OCI-LY1 (cell line): ENCODE data around the gene PPM1F.

Experiments used
- H2AFZ ChIP-seq: fragments of 200-600 bp; sonication (generic), shearing (Covaris generic); 2 replicates; pipeline ENCODE4 v1.6.0; 2014; ENCODE audit warnings: antibody characterized with exemption, mild to moderate bottlenecking, low read length
- H3F3A ChIP-seq: fragments of 200-600 bp; sonication (generic), shearing (Covaris generic); 2 replicates; pipeline ENCODE4 v1.6.0; 2014; ENCODE audit warnings: mild to moderate bottlenecking, antibody characterized with exemption, low read length, moderate library complexity; ENCODE audit not compliant: insufficient read depth
- H3K27ac ChIP-seq: fragments of 200-600 bp; sonication (generic); 2 replicates; pipeline ENCODE4 v1.5.1; 2014; ENCODE audit warnings: low read length, mixed run types, mild to moderate bottlenecking, low read depth; ENCODE audit not compliant: poor library complexity, severe bottlenecking
- H3K27me3 ChIP-seq: fragments of 200-600 bp; sonication (generic); 2 replicates; pipeline ENCODE4 v1.6.0; 2014; ENCODE audit warnings: antibody characterized with exemption, mild to moderate bottlenecking, low read length, moderate library complexity; ENCODE audit not compliant: insufficient read depth
- H3K36me3 ChIP-seq: fragments of 200-600 bp; sonication (generic); 2 replicates; pipeline ENCODE4 v1.6.1; 2014; ENCODE audit warnings: mild to moderate bottlenecking, antibody characterized with exemption, low read length, moderate library complexity, mixed read lengths; ENCODE audit not compliant: insufficient read depth
- H3K4me1 ChIP-seq: fragments of 200-600 bp; sonication (generic); 2 replicates; pipeline ENCODE4 v1.5.1; 2014; ENCODE audit warnings: mild to moderate bottlenecking, low read length, moderate library complexity; ENCODE audit not compliant: insufficient read depth, severe bottlenecking
- H3K4me2 ChIP-seq: fragments of 200-600 bp; sonication (generic), shearing (Covaris generic); 2 replicates; pipeline ENCODE4 v1.6.1; 2014; ENCODE audit warnings: low read length
- H3K4me3 ChIP-seq: fragments of 200-600 bp; sonication (generic); 2 replicates; pipeline ENCODE4 v1.5.1; 2014; ENCODE audit warnings: low read length, low read depth, mild to moderate bottlenecking, mixed read lengths; ENCODE audit not compliant: poor library complexity, severe bottlenecking
- H3K79me2 ChIP-seq: fragments of 200-600 bp; shearing (Covaris generic); 2 replicates; pipeline ENCODE4 v1.6.1; 2016; ENCODE audit warnings: mixed run types, low read length, mixed read lengths; ENCODE audit not compliant: insufficient read depth
- H3K9ac ChIP-seq: fragments of 200-600 bp; sonication (generic), shearing (Covaris generic); 2 replicates; pipeline ENCODE4 v1.6.1; 2014; ENCODE audit warnings: mild to moderate bottlenecking, low read length, mixed read lengths
- H3K9me2 ChIP-seq: fragments of 200-600 bp; sonication (generic), shearing (Covaris generic); 2 replicates; pipeline ENCODE4 v1.6.1; 2014; ENCODE audit warnings: low read depth, mild to moderate bottlenecking, low read length, mixed read lengths
- H3K9me3 ChIP-seq: fragments of 200-600 bp; shearing (Covaris generic); 2 replicates; pipeline ENCODE4 v1.6.1; 2014; ENCODE audit warnings: low read length, mixed read lengths
- H4K20me1 ChIP-seq: fragments of 200-600 bp; sonication (generic), shearing (Covaris generic); 2 replicates; pipeline ENCODE4 v1.6.0; 2016; ENCODE audit warnings: mild to moderate bottlenecking, low read length; ENCODE audit not compliant: insufficient read depth
- EZH2 ChIP-seq: fragments of 200-600 bp; sonication (generic), shearing (Covaris generic); IDR thresholded peaks from 2 replicates; pipeline ENCODE4 v1.8.0; 2017; ENCODE audit warnings: borderline replicate concordance, mixed run types, mild to moderate bottlenecking, antibody characterized with exemption, low read length, moderate library complexity, mixed read lengths
- TF ChIP-seq, protein P1 (sequence below): fragments of 200-600 bp; sonication (generic), shearing (Covaris generic); IDR thresholded peaks from 2 replicates; pipeline ENCODE4 v1.5.1; 2017; ENCODE audit warnings: mild to moderate bottlenecking, antibody characterized with exemption, low read length, moderate library complexity, mixed read lengths

PPM1F gene

GRCh38 chr22:21943571-21944448, 8.8 kb downstream of the PPM1F start:
- H3K4me1 ChIP-seq: peaks cover 8% of the 10 kb centered on the region
- H3K4me2 ChIP-seq: no peak overlapping the region
- no peak overlapping the region for H3K27ac ChIP-seq
- no peaks in the 10 kb centered on the region for H3K9me3 ChIP-seq
- H3K9me2 ChIP-seq: no peaks in the 10 kb centered on the region
- H3K27me3 ChIP-seq: no peaks in the 10 kb centered on the region
- no peaks in the 10 kb centered on the region for H3K36me3 ChIP-seq
- TF ChIP-seq EZH2: no peak
- TF ChIP-seq, protein P1, sequence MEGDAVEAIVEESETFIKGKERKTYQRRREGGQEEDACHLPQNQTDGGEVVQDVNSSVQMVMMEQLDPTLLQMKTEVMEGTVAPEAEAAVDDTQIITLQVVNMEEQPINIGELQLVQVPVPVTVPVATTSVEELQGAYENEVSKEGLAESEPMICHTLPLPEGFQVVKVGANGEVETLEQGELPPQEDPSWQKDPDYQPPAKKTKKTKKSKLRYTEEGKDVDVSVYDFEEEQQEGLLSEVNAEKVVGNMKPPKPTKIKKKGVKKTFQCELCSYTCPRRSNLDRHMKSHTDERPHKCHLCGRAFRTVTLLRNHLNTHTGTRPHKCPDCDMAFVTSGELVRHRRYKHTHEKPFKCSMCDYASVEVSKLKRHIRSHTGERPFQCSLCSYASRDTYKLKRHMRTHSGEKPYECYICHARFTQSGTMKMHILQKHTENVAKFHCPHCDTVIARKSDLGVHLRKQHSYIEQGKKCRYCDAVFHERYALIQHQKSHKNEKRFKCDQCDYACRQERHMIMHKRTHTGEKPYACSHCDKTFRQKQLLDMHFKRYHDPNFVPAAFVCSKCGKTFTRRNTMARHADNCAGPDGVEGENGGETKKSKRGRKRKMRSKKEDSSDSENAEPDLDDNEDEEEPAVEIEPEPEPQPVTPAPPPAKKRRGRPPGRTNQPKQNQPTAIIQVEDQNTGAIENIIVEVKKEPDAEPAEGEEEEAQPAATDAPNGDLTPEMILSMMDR: no peak
- no peaks in the 10 kb centered on the region for H3K79me2 ChIP-seq
- H2AFZ ChIP-seq: no peak overlapping the region
- no peaks in the 10 kb centered on the region for H4K20me1 ChIP-seq
- H3F3A ChIP-seq: no peaks in the 10 kb centered on the region
- H3K4me3 ChIP-seq: no peak overlapping the region
- H3K9ac ChIP-seq: no peak overlapping the region

DNA sequence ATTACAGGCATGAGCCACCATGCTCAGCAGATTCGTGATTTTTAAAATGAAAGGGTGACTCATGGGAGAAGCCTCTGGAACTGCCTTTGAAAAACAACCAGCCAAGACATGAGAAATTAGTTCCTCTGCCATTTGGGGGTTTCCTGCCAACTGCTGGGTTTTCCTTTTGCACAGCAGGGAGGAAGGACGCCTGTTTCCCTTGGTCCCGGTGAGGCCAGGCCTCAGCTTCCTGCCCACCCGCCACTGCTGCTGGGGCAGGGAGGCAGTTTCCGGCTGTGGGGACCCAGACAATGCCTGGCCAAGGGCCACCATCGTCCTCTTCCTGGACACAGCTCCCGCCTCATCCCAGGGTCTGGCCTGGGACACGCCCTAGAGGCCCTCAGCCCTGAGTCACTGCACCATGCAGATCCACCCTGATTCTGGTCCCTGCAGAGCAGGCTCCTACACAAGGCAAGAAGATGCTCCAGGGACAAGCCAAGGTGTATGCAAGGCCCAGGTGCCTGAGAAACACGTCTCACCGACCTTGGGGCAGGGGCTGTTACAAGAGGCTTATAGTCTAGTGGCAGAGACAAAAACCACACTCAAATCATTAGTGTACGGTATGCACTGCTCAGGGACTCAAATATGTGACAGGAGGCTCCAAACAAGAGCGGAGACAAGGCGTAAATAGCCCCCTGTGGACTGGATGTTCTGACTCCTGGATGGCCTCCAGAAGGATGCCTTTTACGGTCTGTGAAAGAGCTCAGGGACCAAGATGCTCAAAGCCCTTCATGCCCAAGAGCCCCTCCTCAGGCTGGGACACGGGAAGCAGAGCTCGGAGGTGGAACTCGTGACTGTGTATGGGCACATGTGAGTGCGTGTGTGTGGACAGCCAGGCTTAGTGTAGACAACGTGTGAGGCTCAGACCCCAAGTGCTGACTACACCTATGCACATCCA, 10.0 kb downstream of the PPM1F start:
- Histone ChIP-seq H3K4me2 (no peak overlapping the region), H2AFZ (no peak overlapping the region), H3K9me2 (no peaks in the 10 kb centered on the region), H3K79me2 (no peaks in the 10 kb centered on the region), H3K27ac (no peak overlapping the region), H3K36me3 (no peaks in the 10 kb centered on the region), H3K9me3 (no peaks in the 10 kb centered on the region), H3F3A (no peaks in the 10 kb centered on the region), H3K9ac (no peak overlapping the region), H3K4me1 (peaks cover 18% of the 10 kb centered on the region), H3K27me3 (no peaks in the 10 kb centered on the region), H4K20me1 (no peaks in the 10 kb centered on the region), H3K4me3 (no peak overlapping the region)
- TF ChIP-seq EZH2: no peak
- TF ChIP-seq, protein P1: no peak

- no peaks in the 10 kb centered on the region for H3K36me3 ChIP-seq
- no peaks in the 10 kb centered on the region for H4K20me1 ChIP-seq
- H3K27ac ChIP-seq: no peak overlapping the region
- H3K79me2 ChIP-seq: no peaks in the 10 kb centered on the region
- H3K4me2 ChIP-seq: no peak overlapping the region
- no peaks in the 10 kb centered on the region for H3K9me2 ChIP-seq
- H3K4me1 ChIP-seq: peaks cover 21% of the 10 kb centered on the region
- H3K4me3 ChIP-seq: no peak overlapping the region
- H3K27me3 ChIP-seq: no peaks in the 10 kb centered on the region
- no peak overlapping the region for H2AFZ ChIP-seq
- H3K9me3 ChIP-seq: no peaks in the 10 kb centered on the region
- H3K9ac ChIP-seq: no peak overlapping the region
- no peaks in the 10 kb centered on the region for H3F3A ChIP-seq
- TF ChIP-seq EZH2: no peak
- TF ChIP-seq, protein P1: no peak
These were observed 10.7 kb downstream of the PPM1F start for GRCh38 chr22:21941921-21942320.
